Measurements from ENCODE around the gene EXOC1L. TPM values are rescaled to one million over a fixed set of nuclear protein-coding genes. Genes with fewer than 3 reads are reported as not detected.

EXOC1L gene
- total and polyA plus RNA-seq, 2 donors (not counting 1 experiment from before 2014, with no cell fraction given): not detected

- no peak for TF ChIP-seq EZH2 (IDR thresholded peaks at IDR 0.05; ENCODE audit: borderline replicate concordance, insufficient read depth, low read depth, low read length, poor library complexity, severe bottlenecking)
- no peak for TF ChIP-seq CTCF (IDR thresholded peaks at IDR 0.05)
- H3K4me1 Mint-ChIP-seq: no peaks in the 10 kb centered on the region
- Histone ChIP-seq H3K36me3 (replicated peaks in 1 of 2; ENCODE audit: control extremely low read depth in 1 of 2, control insufficient read depth in 1 of 2, extremely low read depth in 1 of 2, insufficient read depth in 2 of 2, low read length in 1 of 2) (no peaks in the 10 kb centered on the region), H3K4me3 (ENCODE audit: control extremely low read depth in 1 of 5, extremely low read depth in 1 of 5, insufficient read depth in 1 of 5, low read depth in 2 of 5, low read length in 4 of 5) (no peak overlapping the region), H2AFZ (ENCODE audit: insufficient read depth, low read depth, low read length, poor library complexity, severe bottlenecking) (no peak overlapping the region), H3K4me1 (ENCODE audit: control insufficient read depth in 2 of 2, insufficient read depth in 2 of 2, low read length in 2 of 2) (no peaks in the 10 kb centered on the region), H3K9me3 (ENCODE audit: control extremely low read depth in 1 of 3, control insufficient read depth in 2 of 3, insufficient read depth in 1 of 3, low read length in 2 of 3) (peaks cover 0 to 6% (median 3%) of the 10 kb centered on the region in 3 donors), H3K4me2 (replicated peaks; ENCODE audit: low read depth, low read length, poor library complexity, severe bottlenecking) (no peak overlapping the region), H3K27ac (ENCODE audit: low read length in 2 of 2) (no peak overlapping the region), H3K9ac (ENCODE audit: low read length) (no peak overlapping the region), H3K27me3 (replicated peaks in 1 of 4; ENCODE audit: control extremely low read depth in 1 of 4, control insufficient read depth in 3 of 4, insufficient read depth in 4 of 4, low read length in 3 of 4) (peaks cover 0 to 27% (median 9%) of the 10 kb centered on the region in 4 experiments), H3K79me2 (ENCODE audit: control insufficient read depth, insufficient read depth, low read length) (no peaks in the 10 kb centered on the region), H4K20me1 (ENCODE audit: control insufficient read depth, insufficient read depth, low read length, poor library complexity, severe bottlenecking) (no peaks in the 10 kb centered on the region)
- H3K9me3 Mint-ChIP-seq (ENCODE audit: insufficient read depth): peaks cover 5% of the 10 kb centered on the region
- no CpG with 5 or more reads among the region's 3 CpGs for WGBS (ENCODE audit: insufficient coverage)
- DNase-seq (no peak), ATAC-seq (ENCODE audit: low read depth) (no peak)
- peaks cover 61% of the 10 kb centered on the region for H3K27me3 Mint-ChIP-seq
- H3K4me3 Mint-ChIP-seq: no peak overlapping the region
- ChIA-PET POLR2A (no interaction called here), CTCF (no interaction called here)
- H3K27ac Mint-ChIP-seq: no peak overlapping the region
- intact Hi-C loops (cut with micrococcal nuclease): no loop called here
These were observed 14.7 kb downstream of the EXOC1L start for GRCh38 chr4:55834086-55834795.

GRCh38 chr4:55837903-55838302 is 18.3 kb downstream of the EXOC1L start:
- Histone ChIP-seq H3K36me3 (replicated peaks in 1 of 2; ENCODE audit: control extremely low read depth in 1 of 2, control insufficient read depth in 1 of 2, extremely low read depth in 1 of 2, insufficient read depth in 2 of 2, low read length in 1 of 2) (no peaks in the 10 kb centered on the region), H4K20me1 (ENCODE audit: control insufficient read depth, insufficient read depth, low read length, poor library complexity, severe bottlenecking) (no peaks in the 10 kb centered on the region), H3K27me3 (replicated peaks in 1 of 4; ENCODE audit: control extremely low read depth in 1 of 4, control insufficient read depth in 3 of 4, insufficient read depth in 4 of 4, low read length in 3 of 4) (peaks cover 0 to 24% (median 13%) of the 10 kb centered on the region in 4 experiments), H3K4me1 (ENCODE audit: control insufficient read depth in 2 of 2, insufficient read depth in 2 of 2, low read length in 2 of 2) (no peaks in the 10 kb centered on the region), H3K9ac (ENCODE audit: low read length) (no peak overlapping the region), H3K27ac (ENCODE audit: low read length in 2 of 2) (no peak overlapping the region), H3K9me3 (ENCODE audit: control extremely low read depth in 1 of 3, control insufficient read depth in 2 of 3, insufficient read depth in 1 of 3, low read length in 2 of 3) (peaks cover 0 to 6% (median 3%) of the 10 kb centered on the region in 3 donors), H3K4me3 (ENCODE audit: control extremely low read depth in 1 of 5, extremely low read depth in 1 of 5, insufficient read depth in 1 of 5, low read depth in 2 of 5, low read length in 4 of 5) (no peak overlapping the region), H3K4me2 (replicated peaks; ENCODE audit: low read depth, low read length, poor library complexity, severe bottlenecking) (no peak overlapping the region), H3K79me2 (ENCODE audit: control insufficient read depth, insufficient read depth, low read length) (no peaks in the 10 kb centered on the region), H2AFZ (ENCODE audit: insufficient read depth, low read depth, low read length, poor library complexity, severe bottlenecking) (no peak overlapping the region)
- no peak overlapping the region for H3K4me3 Mint-ChIP-seq
- ATAC-seq (ENCODE audit: low read depth) (no peak), DNase-seq (no peak)
- peaks cover 5% of the 10 kb centered on the region for H3K9me3 Mint-ChIP-seq (ENCODE audit: insufficient read depth)
- H3K27me3 Mint-ChIP-seq: peaks cover 59% of the 10 kb centered on the region
- WGBS (ENCODE audit: insufficient coverage): no CpG with 5 or more reads among the region's 1 CpG
- TF ChIP-seq CTCF (IDR thresholded peaks at IDR 0.05) (no peak), EZH2 (IDR thresholded peaks at IDR 0.05; ENCODE audit: borderline replicate concordance, insufficient read depth, low read depth, low read length, poor library complexity, severe bottlenecking) (no peak)
- no peaks in the 10 kb centered on the region for H3K4me1 Mint-ChIP-seq
- H3K27ac Mint-ChIP-seq: no peak overlapping the region
- intact Hi-C loops (cut with micrococcal nuclease): no loop called here
- ChIA-PET POLR2A (no interaction called here), CTCF (no interaction called here)
